Measurements from ENCODE around the gene POTEF.
"Not testable (repeated sequence)": the region's sequence is repeated elsewhere in the genome, so short reads cannot be mapped to it uniquely, and the experiment has no call there.

The POTEF gene

DNA sequence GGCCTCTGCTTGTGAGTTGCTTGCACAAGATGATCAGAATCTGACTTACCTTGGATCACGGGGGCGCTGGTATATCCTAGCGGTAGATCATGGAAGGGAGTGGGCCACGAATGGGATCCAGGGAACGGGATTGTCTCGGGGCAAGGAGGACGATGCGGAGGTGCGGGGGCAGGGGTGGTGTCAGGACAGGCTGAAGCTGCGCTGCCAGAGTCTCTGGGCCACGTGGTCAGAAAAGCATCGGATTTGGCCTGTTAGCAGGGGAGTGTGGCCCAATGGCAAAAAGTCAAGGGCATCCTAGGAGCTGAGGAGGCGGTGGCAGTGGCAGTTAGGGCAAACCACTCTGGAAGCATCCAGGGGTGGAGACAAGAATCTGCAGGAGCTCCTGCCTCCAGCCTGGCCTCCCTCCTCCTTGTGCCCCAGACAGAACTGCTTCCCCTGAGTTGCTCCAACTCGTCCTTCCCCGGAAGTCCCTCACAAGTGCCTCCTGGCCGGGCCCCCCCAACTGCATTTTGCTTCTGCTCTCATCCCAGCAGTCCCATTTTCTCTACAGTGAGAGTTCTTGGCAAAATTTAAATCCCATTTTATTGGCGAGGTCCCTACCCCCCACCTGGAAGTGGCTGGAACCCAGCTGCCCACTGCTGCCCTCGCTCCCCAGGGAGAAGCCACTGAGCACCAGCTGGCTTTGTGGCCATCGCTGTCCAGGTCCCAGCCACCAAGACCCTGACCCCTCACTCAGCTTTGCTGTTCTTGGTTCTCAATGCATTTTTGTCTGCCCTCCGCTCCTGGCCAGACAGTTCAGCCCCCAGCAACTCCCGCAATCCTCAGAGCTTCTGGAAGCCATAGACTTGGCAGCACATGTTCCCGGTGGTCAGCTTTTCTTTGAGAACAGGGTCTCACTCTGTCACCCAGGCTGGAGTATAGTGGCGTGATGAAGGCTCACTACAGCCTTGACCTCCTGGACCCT, 21.4 kb upstream of the POTEF start:
- CTCF ChIA-PET = no interaction called here
- peaks cover 0 to 42% of the 10 kb centered on the region in 2 experiments; a peak in 1 of 3 replicates for H3K36me3 ChIP-seq (ENCODE audit: control insufficient read depth in 2 of 2, insufficient read depth in 1 of 2, low read length in 2 of 2)
- H3K4me3 ChIP-seq (ENCODE audit: low read depth, low read length) = no peak overlapping the region
- no peaks in the 10 kb centered on the region for H3K9me3 ChIP-seq (ENCODE audit: control insufficient read depth, insufficient read depth, low read depth, low read length)
- H3K4me1 ChIP-seq (ENCODE audit: control insufficient read depth, insufficient read depth, low read length) = no peaks in the 10 kb centered on the region
- POLR2A ChIA-PET = no interaction called here
- no peak for TF ChIP-seq BCL11B (tag by site-specific recombination; IDR thresholded peaks at IDR 0.05; ENCODE audit: low read depth)
- TF ChIP-seq ZNF16 (tag by site-specific recombination; IDR thresholded peaks at IDR 0.05; ENCODE audit: low read depth) = no peak
- no peak for TF ChIP-seq HOXA7 (CRISPR knock-in tag; IDR thresholded peaks at IDR 0.05; ENCODE audit: borderline replicate concordance)
- TF ChIP-seq ZFP37 (tag by site-specific recombination; IDR thresholded peaks at IDR 0.05) = no peak
- TF ChIP-seq, protein P1, sequence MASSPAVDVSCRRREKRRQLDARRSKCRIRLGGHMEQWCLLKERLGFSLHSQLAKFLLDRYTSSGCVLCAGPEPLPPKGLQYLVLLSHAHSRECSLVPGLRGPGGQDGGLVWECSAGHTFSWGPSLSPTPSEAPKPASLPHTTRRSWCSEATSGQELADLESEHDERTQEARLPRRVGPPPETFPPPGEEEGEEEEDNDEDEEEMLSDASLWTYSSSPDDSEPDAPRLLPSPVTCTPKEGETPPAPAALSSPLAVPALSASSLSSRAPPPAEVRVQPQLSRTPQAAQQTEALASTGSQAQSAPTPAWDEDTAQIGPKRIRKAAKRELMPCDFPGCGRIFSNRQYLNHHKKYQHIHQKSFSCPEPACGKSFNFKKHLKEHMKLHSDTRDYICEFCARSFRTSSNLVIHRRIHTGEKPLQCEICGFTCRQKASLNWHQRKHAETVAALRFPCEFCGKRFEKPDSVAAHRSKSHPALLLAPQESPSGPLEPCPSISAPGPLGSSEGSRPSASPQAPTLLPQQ (tag by site-specific recombination; IDR thresholded peaks at IDR 0.05) = no peak
- TF ChIP-seq ZNF785 (tag by site-specific recombination; IDR thresholded peaks at IDR 0.05) = no peak
- no peak for TF ChIP-seq ZNF394 (tag by site-specific recombination; IDR thresholded peaks at IDR 0.05; ENCODE audit: borderline replicate concordance)
- TF ChIP-seq ZFP41 (tag by site-specific recombination; IDR thresholded peaks at IDR 0.05; ENCODE audit: borderline replicate concordance) = no peak
- no peak overlapping the region for H3K27ac ChIP-seq (ENCODE audit: extremely low read depth, low read depth, low read length)

DNA sequence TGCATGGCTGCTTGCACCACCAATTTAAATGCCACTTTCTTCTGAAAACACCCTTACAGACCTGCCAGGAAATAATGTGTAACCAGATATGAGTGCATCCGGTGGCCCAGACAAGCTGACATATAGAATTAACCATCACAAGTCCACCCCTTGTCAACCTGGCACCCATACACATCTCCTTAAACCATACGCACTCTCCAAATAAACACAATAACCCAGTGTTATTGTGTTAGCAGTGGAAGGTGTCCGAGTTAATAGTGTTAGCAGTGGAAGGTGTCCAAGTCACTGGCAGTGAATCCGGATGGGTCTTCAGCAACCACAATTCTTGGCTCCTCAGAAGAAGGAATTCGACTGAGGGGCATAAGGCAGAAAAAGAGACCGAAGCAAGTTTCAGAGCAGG, 19.5 kb upstream of the POTEF start:
- POLR2A ChIA-PET; H3K27ac ChIP-seq (ENCODE audit: extremely low read depth, low read depth, low read length); H3K4me1 ChIP-seq (ENCODE audit: control insufficient read depth, insufficient read depth, low read length); H3K4me3 ChIP-seq (ENCODE audit: low read depth, low read length); H3K9me3 ChIP-seq (ENCODE audit: control insufficient read depth, insufficient read depth, low read depth, low read length); CTCF ChIA-PET: not testable (repeated sequence)
- TF ChIP-seq ZNF10 (tag by site-specific recombination; IDR thresholded peaks at IDR 0.05) = peak; percentile 87
- peaks cover 0 to 23% of the 10 kb centered on the region in 2 experiments; a peak in 1 of 3 replicates for H3K36me3 ChIP-seq (ENCODE audit: control insufficient read depth in 2 of 2, insufficient read depth in 1 of 2, low read length in 2 of 2)

DNA sequence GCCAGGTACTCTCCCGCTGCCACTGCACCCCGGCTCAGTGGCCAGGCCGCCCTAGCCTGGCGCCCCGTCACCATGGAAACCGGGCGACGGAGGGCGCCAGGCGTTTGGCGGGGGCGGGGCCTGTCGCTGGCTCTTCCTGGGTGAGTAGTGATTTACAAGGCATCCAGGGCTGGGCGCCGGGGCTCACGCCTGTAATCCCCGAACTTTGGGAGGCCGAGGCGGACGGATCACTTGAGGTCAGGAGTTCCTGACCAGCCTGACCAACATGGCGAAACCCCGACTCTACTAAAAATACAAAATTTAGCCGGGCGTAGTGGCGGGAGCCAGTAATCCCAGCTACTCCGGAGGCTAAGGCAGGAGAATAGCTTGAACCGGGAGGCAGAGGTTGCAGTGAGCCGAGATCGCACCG, 16.0 kb upstream of the POTEF start, which contains the start of gene CCDC74B:
Gene CCDC74B (minus strand): TSS at position 107 of the 409 bp plus-strand sequence. CDS start 116 bp downstream, outside the sequence.
- peak within 1 kb of the TSS; percentile 35 for H3K4me3 ChIP-seq (ENCODE audit: low read depth, low read length)
- H3K4me1 ChIP-seq (ENCODE audit: control insufficient read depth, insufficient read depth, low read length); CTCF ChIA-PET; H3K9me3 ChIP-seq (ENCODE audit: control insufficient read depth, insufficient read depth, low read depth, low read length); H3K36me3 ChIP-seq (ENCODE audit: control insufficient read depth in 2 of 2, insufficient read depth in 1 of 2, low read length in 2 of 2); H3K27ac ChIP-seq (ENCODE audit: extremely low read depth, low read depth, low read length); POLR2A ChIA-PET: not testable (repeated sequence)
- peak; percentile 31; the same call in 1 of the 2 replicates for TF ChIP-seq SP2 (tag by site-specific recombination; IDR thresholded peaks at IDR 0.05)
- 0 out of 2 replicates have a peak, but pooled peaks have one; percentile 70 for TF ChIP-seq HOXC10 (CRISPR knock-in tag; IDR thresholded peaks at IDR 0.05)
- TF ChIP-seq ZNF335 (tag by site-specific recombination; conservative IDR thresholded peaks at IDR 0.05) = peak; percentile 86
- peak; percentile 82 for TF ChIP-seq ZNF341 (tag by site-specific recombination; IDR thresholded peaks at IDR 0.05; ENCODE audit: low read depth)
- peak; percentile 18; the same call in 1 of the 2 replicates for TF ChIP-seq IKZF3 (tag by site-specific recombination; IDR thresholded peaks at IDR 0.05)
- TF ChIP-seq ZNF423 (tag by site-specific recombination; IDR thresholded peaks at IDR 0.05) = 0 out of 2 replicates have a peak, but pooled peaks have one; percentile 30
- peak; percentile 23; the same call in 1 of the 2 replicates for TF ChIP-seq KLF9 (tag by site-specific recombination; IDR thresholded peaks at IDR 0.05; ENCODE audit: low read depth)
- TF ChIP-seq GLIS1 (tag by site-specific recombination; IDR thresholded peaks at IDR 0.05) = 0 out of 2 replicates have a peak, but pooled peaks have one; percentile 18
- peak; percentile 89; the same call in 1 of the 2 replicates for TF ChIP-seq ZNF394 (tag by site-specific recombination; IDR thresholded peaks at IDR 0.05; ENCODE audit: borderline replicate concordance)
- TF ChIP-seq ZBTB8A (tag by site-specific recombination; IDR thresholded peaks at IDR 0.05) = peak; percentile 94

DNA sequence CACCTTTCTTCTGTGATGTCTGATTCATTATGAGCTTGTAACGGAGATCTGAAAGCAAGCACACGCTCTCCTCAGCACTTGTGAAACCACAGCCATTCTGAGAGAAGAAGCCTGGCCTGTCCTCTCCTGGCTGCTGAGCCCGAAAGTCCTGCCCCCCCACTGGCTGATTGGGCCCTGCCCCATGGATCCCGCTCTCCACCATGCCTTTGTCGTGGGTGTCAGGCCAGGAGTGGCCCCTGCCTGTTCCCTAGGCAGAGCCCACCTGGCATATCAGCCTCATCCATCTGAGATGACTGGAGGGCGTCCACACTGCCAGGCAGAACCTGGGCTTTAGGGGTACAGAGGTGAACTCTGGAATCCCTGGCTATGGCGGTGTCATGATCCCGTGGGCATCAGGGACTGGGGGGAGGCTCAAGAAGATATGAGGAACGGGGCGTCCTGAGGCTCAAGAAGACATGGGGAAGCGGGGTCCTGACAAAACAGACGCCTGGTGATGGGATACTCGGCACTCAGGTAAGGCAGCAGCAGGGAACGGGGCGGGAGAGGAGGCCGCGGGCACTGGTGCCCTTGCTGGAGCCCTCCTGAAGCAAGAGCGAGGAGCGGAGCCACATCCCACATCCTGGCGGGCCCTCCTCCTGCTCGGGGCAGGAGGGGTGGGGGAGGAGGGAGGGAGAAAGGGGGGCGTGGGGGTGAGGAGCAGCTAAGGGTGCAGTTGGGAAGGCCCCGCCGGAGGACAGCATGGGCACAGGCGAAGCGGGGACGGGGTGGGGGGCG, 14.4 kb upstream of the POTEF start:
- H3K4me3 ChIP-seq (ENCODE audit: low read depth, low read length); H3K4me1 ChIP-seq (ENCODE audit: control insufficient read depth, insufficient read depth, low read length); H3K27ac ChIP-seq (ENCODE audit: extremely low read depth, low read depth, low read length); H3K36me3 ChIP-seq (ENCODE audit: control insufficient read depth in 2 of 2, insufficient read depth in 1 of 2, low read length in 2 of 2); CTCF ChIA-PET; H3K9me3 ChIP-seq (ENCODE audit: control insufficient read depth, insufficient read depth, low read depth, low read length); POLR2A ChIA-PET: not testable (repeated sequence)

DNA sequence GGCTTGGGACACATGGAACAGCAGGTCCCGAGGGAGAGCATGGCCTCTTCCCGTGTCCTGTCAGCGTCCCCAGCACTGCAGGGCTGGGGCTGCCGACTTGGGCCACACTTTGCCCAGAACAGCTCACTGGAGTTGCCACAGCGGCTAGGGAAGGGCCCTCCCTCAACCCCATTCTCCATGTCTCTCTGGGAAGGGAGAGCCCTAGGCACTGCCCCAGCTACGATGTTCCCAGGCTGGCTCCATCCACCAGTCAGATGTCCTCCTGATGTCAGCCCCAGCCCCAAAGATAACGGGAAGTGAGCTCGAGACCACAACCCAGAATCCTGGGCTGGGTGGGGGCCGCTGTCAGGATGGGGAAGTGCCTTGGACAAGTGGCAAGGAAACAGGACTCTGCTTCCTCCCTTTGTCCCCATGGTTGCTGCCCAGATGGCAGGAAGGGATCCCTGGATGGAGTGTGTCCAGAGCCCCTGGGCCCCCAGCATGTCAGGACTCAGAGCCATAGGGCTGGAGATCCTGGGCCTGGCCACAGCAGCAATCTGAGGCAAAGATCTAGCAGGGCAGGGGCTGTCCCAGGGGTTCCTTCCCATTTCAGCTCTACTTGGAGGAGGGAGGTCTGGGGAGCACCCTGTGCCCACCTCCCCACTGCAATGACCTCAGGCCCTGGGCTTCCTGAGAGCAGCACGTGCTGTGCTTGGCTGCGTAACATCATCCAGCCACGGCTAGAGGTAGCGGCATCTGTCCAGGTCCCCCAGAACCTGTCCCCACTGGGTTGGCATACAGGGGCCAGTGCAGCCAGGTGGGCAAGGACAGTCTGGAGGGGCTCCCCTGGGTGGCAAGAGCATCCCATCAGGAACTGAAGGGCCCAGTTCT, 13.6 kb upstream of the POTEF start:
- H3K9me3 ChIP-seq (ENCODE audit: control insufficient read depth, insufficient read depth, low read depth, low read length); POLR2A ChIA-PET; H3K36me3 ChIP-seq (ENCODE audit: control insufficient read depth in 2 of 2, insufficient read depth in 1 of 2, low read length in 2 of 2); H3K27ac ChIP-seq (ENCODE audit: extremely low read depth, low read depth, low read length); H3K4me1 ChIP-seq (ENCODE audit: control insufficient read depth, insufficient read depth, low read length); H3K4me3 ChIP-seq (ENCODE audit: low read depth, low read length); CTCF ChIA-PET: not testable (repeated sequence)

All from HEK293 (cell line).